ENCODE results near the gene ZNF41.
"Not testable (repeated sequence)": the region's sequence is repeated elsewhere in the genome, so short reads cannot be mapped to it uniquely, and the experiment has no call there.

ZNF41 gene

GRCh38 chrX:47498411-47498810 lies 15.4 kb upstream of the ZNF41 start:
- DNase-seq (ENCODE audit: low read depth, low spot score) = no peak
- no peak overlapping the region for H3K4me3 ChIP-seq (ENCODE audit: low read length)

GRCh38 chrX:47497271-47497888 lies 14.4 kb upstream of the ZNF41 start:
- no peak for DNase-seq (ENCODE audit: low read depth, low spot score)
- H3K4me3 ChIP-seq (ENCODE audit: low read length) = no peak overlapping the region

GRCh38 chrX:47492133-47492532 lies 9.1 kb upstream of the ZNF41 start:
- not testable (repeated sequence) for H3K4me3 ChIP-seq (ENCODE audit: low read length); DNase-seq (ENCODE audit: low read depth, low spot score)

- DNase-seq (ENCODE audit: low read depth, low spot score) = no peak
- no peak overlapping the region for H3K4me3 ChIP-seq (ENCODE audit: low read length)
These were observed 6.7 kb upstream of the ZNF41 start for GRCh38 chrX:47489507-47490275.

- no peak for DNase-seq (ENCODE audit: low read depth, low spot score)
- H3K4me3 ChIP-seq (ENCODE audit: low read length) = no peak overlapping the region
These were observed 1.9 kb upstream of the ZNF41 start for GRCh38 chrX:47484885-47485284.

- H3K4me3 ChIP-seq (ENCODE audit: low read length) = peak overlapping the region; percentile 58
- DNase-seq (ENCODE audit: low read depth, low spot score) = no peak
These were observed 565 bp upstream of the ZNF41 start for GRCh38 chrX:47483306-47484268.

- no peak for DNase-seq (ENCODE audit: low read depth, low spot score)
- H3K4me3 ChIP-seq (ENCODE audit: low read length) = peak overlapping the region; percentile 58
These were observed 934 bp downstream of the ZNF41 start for GRCh38 chrX:47482065-47482511.

- no peak for DNase-seq (ENCODE audit: low read depth, low spot score)
- H3K4me3 ChIP-seq (ENCODE audit: low read length) = no peak overlapping the region
These were observed 1.9 kb downstream of the ZNF41 start for GRCh38 chrX:47481160-47481559.

GRCh38 chrX:47480576-47480975 lies 2.4 kb downstream of the ZNF41 start:
- DNase-seq (ENCODE audit: low read depth, low spot score) = no peak
- no peak overlapping the region for H3K4me3 ChIP-seq (ENCODE audit: low read length)

- no peak for DNase-seq (ENCODE audit: low read depth, low spot score)
- no peak overlapping the region for H3K4me3 ChIP-seq (ENCODE audit: low read length)
These were observed 7.5 kb downstream of the ZNF41 start for GRCh38 chrX:47475476-47475875.

- H3K4me3 ChIP-seq (ENCODE audit: low read length) = no peak overlapping the region
- DNase-seq (ENCODE audit: low read depth, low spot score) = no peak
These were observed 15.9 kb downstream of the ZNF41 start for GRCh38 chrX:47467106-47467505.

GRCh38 chrX:47460561-47460960 lies 22.5 kb downstream of the ZNF41 start:
- no peak for DNase-seq (ENCODE audit: low read depth, low spot score)
- H3K4me3 ChIP-seq (ENCODE audit: low read length) = no peak overlapping the region

GRCh38 chrX:47458528-47458927 lies 24.5 kb downstream of the ZNF41 start:
- H3K4me3 ChIP-seq (ENCODE audit: low read length) = no peak overlapping the region
- no peak for DNase-seq (ENCODE audit: low read depth, low spot score)

- no peak for DNase-seq (ENCODE audit: low read depth, low spot score)
- H3K4me3 ChIP-seq (ENCODE audit: low read length) = no peak overlapping the region
These were observed 26.9 kb downstream of the ZNF41 start for GRCh38 chrX:47456080-47456479.

- DNase-seq (ENCODE audit: low read depth, low spot score) = no peak
- no peak overlapping the region for H3K4me3 ChIP-seq (ENCODE audit: low read length)
These were observed 30.9 kb downstream of the ZNF41 start for GRCh38 chrX:47452112-47452511.

- H3K4me3 ChIP-seq (ENCODE audit: low read length) = no peak overlapping the region
- DNase-seq (ENCODE audit: low read depth, low spot score) = no peak
These were observed 34.7 kb downstream of the ZNF41 start for GRCh38 chrX:47448165-47448806.

GRCh38 chrX:47447607-47448006 lies 35.4 kb downstream of the ZNF41 start:
- no peak for DNase-seq (ENCODE audit: low read depth, low spot score)
- H3K4me3 ChIP-seq (ENCODE audit: low read length) = no peak overlapping the region

GRCh38 chrX:47446971-47447370 lies 36.1 kb downstream of the ZNF41 start:
- DNase-seq (ENCODE audit: low read depth, low spot score) = no peak
- no peak overlapping the region for H3K4me3 ChIP-seq (ENCODE audit: low read length)

GRCh38 chrX:47446431-47446830 lies 36.6 kb downstream of the ZNF41 start:
- DNase-seq (ENCODE audit: low read depth, low spot score) = no peak
- no peak overlapping the region for H3K4me3 ChIP-seq (ENCODE audit: low read length)

All from Jurkat, Clone E6-1 (cell line).